Sigmoid colon (tissue), 4 donors: ENCODE data around the gene SATB2.
A peak's percentile ranks its signal among the peaks of the same experiment; 100 is the strongest.

Experiments used
- POLR2A ChIP-seq, 2 donors: fragments of 450-650 bp; IDR thresholded peaks; one replicate each; pipeline ENCODE4 v1.6.1; 2016; ENCODE audit warnings: antibody characterized with exemption in 2 of 2, mild to moderate bottlenecking in 2 of 2, moderate library complexity in 2 of 2
- POLR2AphosphoS5 ChIP-seq, 4 donors: sonication (generic); formaldehyde crosslinking; IDR thresholded peaks; one replicate each; pipeline ENCODE4 v1.6.1; 2017; ENCODE audit warnings: antibody characterized with exemption in 4 of 4
- TF ChIP-seq, protein P1 (sequence below), 4 experiments: fragments of 450-650 bp in 3 of 4; fragments of 200-600 bp in 1 of 4; IDR thresholded peaks; one replicate each; pipeline ENCODE4 v1.5.1; 2016 to 2019; ENCODE audit warnings: antibody characterized with exemption in 4 of 4, mild to moderate bottlenecking in 3 of 4, moderate library complexity in 2 of 4

DNA sequence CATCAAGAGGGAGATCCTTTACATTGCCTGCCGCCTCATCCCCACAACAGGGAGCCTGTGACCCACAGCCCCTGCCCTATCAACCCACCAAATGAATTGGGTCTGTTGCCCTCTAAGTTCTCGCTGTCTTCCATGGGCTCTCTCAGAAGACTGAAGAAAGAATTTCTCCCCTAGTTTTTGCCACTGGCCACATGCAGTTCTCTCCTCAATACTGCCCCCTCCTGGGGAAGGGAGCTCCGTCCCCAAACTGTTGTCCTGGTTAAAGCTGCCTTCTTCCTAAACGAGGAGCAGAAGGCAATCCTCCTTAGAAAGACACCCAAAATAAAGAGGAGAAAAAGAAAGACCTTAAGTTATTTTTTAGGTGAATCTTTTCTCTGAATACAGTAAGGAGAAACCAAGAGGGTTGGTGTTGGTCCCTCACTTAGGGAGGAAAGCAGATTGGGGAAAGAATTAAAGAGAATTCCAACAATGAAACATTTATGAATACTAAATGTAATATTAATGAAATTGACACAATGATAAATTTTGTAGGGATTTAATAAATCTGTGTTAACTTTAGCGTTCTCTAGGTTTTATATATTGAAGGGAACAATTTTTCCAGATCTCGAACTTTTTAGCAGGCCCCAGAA, 31.1 kb upstream of the SATB2 start:
- TF ChIP-seq POLR2AphosphoS5 (IDR thresholded peaks at IDR 0.05), result no peak
- TF ChIP-seq, protein P1, sequence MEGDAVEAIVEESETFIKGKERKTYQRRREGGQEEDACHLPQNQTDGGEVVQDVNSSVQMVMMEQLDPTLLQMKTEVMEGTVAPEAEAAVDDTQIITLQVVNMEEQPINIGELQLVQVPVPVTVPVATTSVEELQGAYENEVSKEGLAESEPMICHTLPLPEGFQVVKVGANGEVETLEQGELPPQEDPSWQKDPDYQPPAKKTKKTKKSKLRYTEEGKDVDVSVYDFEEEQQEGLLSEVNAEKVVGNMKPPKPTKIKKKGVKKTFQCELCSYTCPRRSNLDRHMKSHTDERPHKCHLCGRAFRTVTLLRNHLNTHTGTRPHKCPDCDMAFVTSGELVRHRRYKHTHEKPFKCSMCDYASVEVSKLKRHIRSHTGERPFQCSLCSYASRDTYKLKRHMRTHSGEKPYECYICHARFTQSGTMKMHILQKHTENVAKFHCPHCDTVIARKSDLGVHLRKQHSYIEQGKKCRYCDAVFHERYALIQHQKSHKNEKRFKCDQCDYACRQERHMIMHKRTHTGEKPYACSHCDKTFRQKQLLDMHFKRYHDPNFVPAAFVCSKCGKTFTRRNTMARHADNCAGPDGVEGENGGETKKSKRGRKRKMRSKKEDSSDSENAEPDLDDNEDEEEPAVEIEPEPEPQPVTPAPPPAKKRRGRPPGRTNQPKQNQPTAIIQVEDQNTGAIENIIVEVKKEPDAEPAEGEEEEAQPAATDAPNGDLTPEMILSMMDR (IDR thresholded peaks at IDR 0.05), result peak in 2 of 4 experiments; percentile 12 to 35
- TF ChIP-seq POLR2A (IDR thresholded peaks at IDR 0.05), result no peak
